Stimulated activated CD8-positive, alpha-beta memory T cell treated with anti-CD3 and anti-CD28 coated beads, Interleukin-2, amount 100 ng/mL, for 1 hour (primary cell): ENCODE data around the gene TNPO3.

ENCODE experiments used
- DNase-seq, 2 donors: peaks; one replicate each; pipeline ENCODE4 v3.0.0-alpha.2; 2020; ENCODE audit warnings: low read depth in 2 of 2

TNPO3 gene

DNA sequence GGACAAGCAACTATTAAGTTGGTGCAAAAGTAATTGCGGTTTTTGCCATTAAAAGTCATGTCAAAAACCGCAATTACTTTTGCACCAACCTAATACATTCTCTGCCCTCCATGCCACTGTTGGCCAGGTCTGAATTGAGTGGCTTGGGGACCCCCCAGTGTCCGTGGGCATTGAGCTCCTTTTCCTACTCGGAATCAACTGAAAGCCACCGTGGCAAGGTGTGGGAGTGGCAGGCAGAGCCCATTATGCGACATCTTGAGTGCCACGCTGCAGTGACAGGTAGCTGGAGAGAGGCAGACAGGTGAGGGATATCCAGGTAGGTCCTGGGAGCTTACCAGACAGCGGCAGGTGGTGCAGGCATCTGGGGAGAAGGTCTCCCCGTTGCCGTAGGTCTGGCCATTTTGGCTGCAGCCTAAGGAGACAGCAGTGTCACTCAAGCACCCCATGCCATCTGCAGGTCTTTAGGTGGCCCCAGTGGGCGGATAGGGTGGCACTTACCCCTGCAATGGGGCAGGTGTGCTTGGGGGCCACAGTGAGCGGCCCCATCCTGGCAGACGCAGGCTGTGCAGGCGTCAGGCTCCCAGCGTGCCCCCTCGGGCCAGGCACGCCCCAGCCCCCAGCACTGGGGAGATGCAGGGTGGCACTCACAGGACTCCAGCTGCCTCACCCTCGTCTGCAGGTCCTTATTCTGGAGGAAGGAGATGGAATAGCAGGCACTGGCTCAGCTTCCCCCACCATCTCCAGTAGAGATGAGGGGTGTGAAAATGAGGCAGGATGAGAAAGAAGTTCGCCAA is 147.9 kb downstream of the TNPO3 start:
- no peak for DNase-seq

DNA sequence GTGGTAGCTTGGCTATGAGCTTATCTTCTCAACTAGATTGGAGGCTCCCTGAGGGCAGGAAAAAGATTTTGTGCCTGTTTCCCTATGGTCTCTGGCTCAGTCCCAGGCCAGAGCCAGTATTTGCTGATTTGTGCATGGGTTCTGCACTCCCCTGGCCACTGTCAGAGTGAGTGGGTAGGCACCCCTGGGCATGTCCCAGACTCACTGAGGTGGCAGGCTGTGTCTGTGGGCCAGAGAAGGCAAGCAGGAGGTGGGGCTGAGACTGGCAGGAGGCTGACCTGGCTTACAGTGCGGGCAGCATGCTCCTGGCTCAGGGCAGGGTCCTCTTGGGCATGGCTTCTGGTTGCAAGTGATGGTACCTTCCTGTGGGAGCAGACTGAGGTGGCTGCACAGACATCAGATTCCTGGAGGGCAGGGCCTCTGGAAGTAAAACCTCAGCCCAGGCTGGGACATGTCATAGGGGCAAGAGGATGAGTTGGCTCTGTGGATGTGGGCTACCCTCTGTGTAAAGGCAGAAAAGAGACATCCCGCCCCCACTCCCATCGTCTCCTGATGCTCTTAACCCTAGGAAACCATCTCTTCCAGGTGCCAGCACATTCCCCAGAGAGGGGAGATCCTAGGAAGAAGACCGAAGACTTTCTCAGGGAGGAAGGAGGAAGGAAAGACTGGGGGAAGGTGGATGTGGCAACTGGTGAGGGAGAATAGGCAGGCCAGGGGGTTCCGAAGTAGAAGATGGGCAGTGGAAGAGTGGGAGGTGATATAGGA is 148.7 kb downstream of the TNPO3 start:
- DNase-seq = no peak

DNA sequence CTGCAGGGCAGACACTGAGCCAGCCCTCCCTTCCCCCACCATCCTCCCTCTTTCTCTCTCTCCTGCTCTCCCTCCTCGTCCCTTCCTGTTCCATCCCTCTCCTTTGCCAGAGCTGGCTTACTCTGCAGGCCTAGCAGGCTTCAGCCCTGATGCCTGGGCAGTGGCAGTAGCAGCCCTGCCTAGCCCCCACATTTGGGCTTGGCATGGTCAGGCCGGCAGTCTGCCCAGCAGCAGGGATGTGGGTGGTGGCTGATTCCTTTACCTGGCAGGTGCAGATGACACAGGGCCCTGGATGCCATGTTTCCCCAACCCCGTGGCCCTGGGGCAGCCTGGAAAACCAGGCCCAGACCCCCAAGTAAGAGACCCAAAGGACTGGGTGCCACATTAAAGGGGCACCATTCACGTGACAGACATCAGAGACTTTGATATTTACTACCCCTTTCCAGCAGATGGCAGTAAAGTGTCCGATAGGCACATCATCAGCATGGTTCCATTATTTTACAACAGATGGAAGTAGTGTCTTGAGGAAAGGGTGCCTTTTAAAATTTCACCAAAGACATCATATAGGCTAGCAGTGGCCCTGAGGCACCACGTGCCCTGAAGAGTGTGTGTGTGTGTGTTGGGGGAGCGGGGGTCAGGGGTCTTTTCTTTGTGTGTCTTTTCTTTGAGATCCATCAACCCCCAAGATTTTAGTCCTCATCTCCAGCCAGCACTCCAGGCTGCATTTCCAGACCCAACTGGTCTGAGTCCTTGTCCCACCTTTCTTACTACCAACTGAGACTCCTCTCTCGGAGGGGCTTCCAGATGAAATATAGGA is 150.3 kb downstream of the TNPO3 start:
- DNase-seq = no peak
